Spleen (tissue), 11 donors: ENCODE data around the gene KCNJ14. TPM values are rescaled to one million over a fixed set of nuclear protein-coding genes. Genes with fewer than 3 reads are reported as not detected.

ENCODE experiments used
- DNase-seq: peaks from one replicate; pipeline ENCODE4 v3.0.0-alpha.2; 2020
- H3K27ac ChIP-seq, 8 donors: fragments of 200-600 bp; sonication (generic) in 7 of 8; 1 replicate in 4 of 8; 2 replicates in 4 of 8; pipeline versions ENCODE4 v1.5.0 to v1.8.0; 2016 to 2021; ENCODE audit warnings: inconsistent platforms in 4 of 8, mild to moderate bottlenecking in 4 of 8, moderate library complexity in 1 of 8
- H3K27me3 ChIP-seq, 7 donors: fragments of 200-600 bp; sonication (generic) in 6 of 7; replicated peaks in 1 of 7; 1 replicate in 4 of 7; 2 replicates in 3 of 7; pipeline versions ENCODE4 v1.5.0 to v1.8.0; 2016 to 2021; ENCODE audit warnings: inconsistent platforms in 3 of 7, mild to moderate bottlenecking in 1 of 7
- H3K36me3 ChIP-seq, 6 donors: fragments of 200-600 bp; sonication (generic) in 5 of 6; 1 replicate in 4 of 6; 2 replicates in 2 of 6; pipeline versions ENCODE4 v1.5.0 to v1.8.0; 2016 to 2021; ENCODE audit warnings: inconsistent platforms in 2 of 6
- H3K4me1 ChIP-seq, 6 donors: fragments of 200-600 bp; sonication (generic) in 5 of 6; 1 replicate in 3 of 6; 2 replicates in 3 of 6; pipeline versions ENCODE4 v1.5.0 to v1.8.0; 2016 to 2021; ENCODE audit warnings: inconsistent platforms in 3 of 6
- H3K4me3 ChIP-seq, 8 donors: fragments of 200-600 bp; sonication (generic) in 7 of 8; 1 replicate in 4 of 8; 2 replicates in 4 of 8; pipeline versions ENCODE4 v1.5.0 to v1.8.0; 2016 to 2021; ENCODE audit warnings: inconsistent platforms in 4 of 8, mild to moderate bottlenecking in 4 of 8, moderate library complexity in 2 of 8
- H3K9me3 ChIP-seq, 8 donors: fragments of 200-600 bp; sonication (generic) in 7 of 8; 1 replicate in 4 of 8; 2 replicates in 4 of 8; pipeline versions ENCODE4 v1.5.0 to v1.8.0; 2016 to 2021; ENCODE audit warnings: inconsistent platforms in 4 of 8
- POLR2A ChIP-seq, 3 donors: fragments of 450-650 bp; IDR thresholded peaks; one replicate each; pipeline ENCODE4 v1.5.1; 2017; ENCODE audit warnings: antibody characterized with exemption in 3 of 3, mild to moderate bottlenecking in 1 of 3
- POLR2AphosphoS5 ChIP-seq, 3 donors: sonication (generic); formaldehyde crosslinking; IDR thresholded peaks; one replicate each; pipeline ENCODE4 v1.5.1; 2017; ENCODE audit warnings: antibody characterized with exemption in 3 of 3
- WGBS, 5 donors: extraction: QIAGEN DNeasy Blood & Tissue Kit in 3 of 5; methylation state at CpG; one replicate each; pipeline versions ENCODE4 v1.1.5 to v1.1.7; 2013 to 2018; 5-methylcytosine and 5-hydroxymethylcytosine counted together
- intact Hi-C: fragments of 100-400 bp; cut with DNase I; formaldehyde crosslinking; loops from one replicate; pipeline ENCODE4 v1.15.0; 2023; ENCODE audit warnings: low total_unique reads
- polyA plus RNA-seq, 3 donors: library from polyadenylated mRNA; stranded (reverse); fragments of 200-250 nt; gene quantifications; one replicate each; pipeline ENCODE4 v1.2.1, GENCODE V29; 2013
- total RNA-seq, 7 donors: library from RNA; depleted of rRNA in 3 of 7; stranded (reverse); fragments of >200 nt in 3 of 7; fragmentation: NEBNext Ultra II Directional in 4 of 7; extraction: Animal tissue kit (Norgen Biotek cat#: 25700) in 4 of 7; gene quantifications; one replicate each; pipeline versions ENCODE4 v1.1.0 to v1.2.1, GENCODE V29; 2016 to 2021
- TF ChIP-seq, protein P1 (sequence below), 11 experiments: fragments of 200-600 bp in 7 of 11; fragments of 450-650 bp in 4 of 11; sonication (generic) in 4 of 11; IDR thresholded peaks in 8 of 11; conservative IDR thresholded peaks in 3 of 11; 1 replicate in 7 of 11; 2 replicates in 4 of 11; pipeline versions ENCODE4 v1.4.0 to v1.8.0; 2016 to 2021; ENCODE audit warnings: antibody characterized with exemption in 11 of 11, inconsistent platforms in 4 of 11, mild to moderate bottlenecking in 1 of 11
- donor health status: healthy with polysubstance abuse.
- donor health status: DM: no; HTN: no; CAD: no; lungs with moderate emphysema.
- donor health status: DM: no; HTN: no; CAD: no.
- donor health status: Bipolar disorder and iron deficiency.
- donor health status: healthy.
- donor health status: DM: no; HTN: no; CAD: no.
- donor health status: DM: yes; HTN: yes; CAD: no.

Gene KCNJ14
- total and polyA plus RNA-seq, 10 donors: 0.26 to 1.4 (median 0.74) TPM

DNA sequence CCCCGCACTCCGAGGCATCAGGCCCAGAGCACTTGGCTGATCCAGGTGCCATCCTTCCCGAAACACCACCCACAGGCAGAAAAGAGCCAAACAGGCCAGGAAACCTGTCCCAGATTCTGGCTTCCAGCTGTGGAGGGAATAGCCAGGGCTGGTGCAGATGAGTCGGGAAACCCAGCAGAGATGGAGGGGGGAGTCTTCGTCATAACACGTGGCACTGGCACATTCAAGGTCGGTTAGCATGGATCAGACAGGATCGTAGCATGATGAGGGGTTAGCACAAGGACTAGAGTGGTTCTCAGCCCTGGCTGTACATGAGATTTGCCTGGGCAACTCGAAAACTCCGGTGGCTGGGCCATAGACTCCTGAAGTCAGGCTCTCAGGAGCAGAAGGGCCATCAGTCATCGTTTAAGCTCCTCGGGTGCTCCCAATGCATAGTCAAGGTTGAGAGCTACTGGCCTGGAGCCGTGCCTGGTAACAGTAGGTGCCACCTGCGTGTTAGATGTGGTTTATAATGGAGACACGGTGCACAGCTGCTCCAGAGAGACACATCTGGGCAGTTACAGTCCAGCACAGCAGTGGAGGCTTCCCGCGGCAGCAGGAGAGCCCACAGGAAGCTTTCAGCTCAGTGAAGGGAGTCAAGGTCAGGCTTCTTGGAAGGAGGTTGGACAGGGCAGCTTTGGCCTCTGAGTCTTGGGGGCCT, 20.1 kb downstream of the KCNJ14 start:
- 78 to 88% (median 86%) methylated on average over 16 to 17 of the region's 17 CpGs for WGBS, 5 donors
- no peaks in the 10 kb centered on the region for H3K9me3 ChIP-seq
- H3K27ac ChIP-seq: no peak overlapping the region
- H3K36me3 ChIP-seq: peaks cover 0 to 93% (median 84%) of the 10 kb centered on the region in 6 donors
- peaks cover 3 to 42% (median 16%) of the 10 kb centered on the region in 6 donors for H3K4me1 ChIP-seq
- intact Hi-C loops: no loop called here
- TF ChIP-seq, protein P1, sequence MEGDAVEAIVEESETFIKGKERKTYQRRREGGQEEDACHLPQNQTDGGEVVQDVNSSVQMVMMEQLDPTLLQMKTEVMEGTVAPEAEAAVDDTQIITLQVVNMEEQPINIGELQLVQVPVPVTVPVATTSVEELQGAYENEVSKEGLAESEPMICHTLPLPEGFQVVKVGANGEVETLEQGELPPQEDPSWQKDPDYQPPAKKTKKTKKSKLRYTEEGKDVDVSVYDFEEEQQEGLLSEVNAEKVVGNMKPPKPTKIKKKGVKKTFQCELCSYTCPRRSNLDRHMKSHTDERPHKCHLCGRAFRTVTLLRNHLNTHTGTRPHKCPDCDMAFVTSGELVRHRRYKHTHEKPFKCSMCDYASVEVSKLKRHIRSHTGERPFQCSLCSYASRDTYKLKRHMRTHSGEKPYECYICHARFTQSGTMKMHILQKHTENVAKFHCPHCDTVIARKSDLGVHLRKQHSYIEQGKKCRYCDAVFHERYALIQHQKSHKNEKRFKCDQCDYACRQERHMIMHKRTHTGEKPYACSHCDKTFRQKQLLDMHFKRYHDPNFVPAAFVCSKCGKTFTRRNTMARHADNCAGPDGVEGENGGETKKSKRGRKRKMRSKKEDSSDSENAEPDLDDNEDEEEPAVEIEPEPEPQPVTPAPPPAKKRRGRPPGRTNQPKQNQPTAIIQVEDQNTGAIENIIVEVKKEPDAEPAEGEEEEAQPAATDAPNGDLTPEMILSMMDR (IDR thresholded peaks at IDR 0.05 in 8 of 11, conservative IDR thresholded peaks at IDR 0.05 in 3 of 11): no peak
- TF ChIP-seq POLR2AphosphoS5 (IDR thresholded peaks at IDR 0.05): peak in 1 of 3 donors; percentile 16
- no peak overlapping the region for H3K4me3 ChIP-seq
- no peak for DNase-seq
- no peaks in the 10 kb centered on the region for H3K27me3 ChIP-seq

DNA sequence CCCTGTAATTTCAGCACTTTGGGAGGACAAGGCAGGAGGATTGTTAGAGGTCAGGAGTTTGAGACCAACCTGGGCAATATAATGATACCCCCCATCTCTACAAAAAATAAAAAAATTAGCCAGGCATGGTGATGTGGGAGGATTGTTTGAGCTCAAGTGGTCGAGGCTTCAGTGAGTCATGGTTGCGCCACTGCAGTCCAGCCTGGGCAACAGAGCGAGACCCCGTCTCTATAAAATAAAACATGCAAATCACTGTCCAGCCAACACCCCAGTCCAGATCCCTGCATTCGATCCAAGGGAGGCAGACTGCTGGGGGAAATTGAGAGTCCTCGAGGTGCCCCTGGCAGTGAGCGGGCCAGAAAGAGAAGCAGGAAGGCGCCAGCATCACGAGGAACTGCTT, 20.8 kb downstream of the KCNJ14 start:
- intact Hi-C loops: no loop called here
- WGBS, 5 donors: 84 to 94% (median 86%) methylated on average over 9 of the region's 9 CpGs

DNA sequence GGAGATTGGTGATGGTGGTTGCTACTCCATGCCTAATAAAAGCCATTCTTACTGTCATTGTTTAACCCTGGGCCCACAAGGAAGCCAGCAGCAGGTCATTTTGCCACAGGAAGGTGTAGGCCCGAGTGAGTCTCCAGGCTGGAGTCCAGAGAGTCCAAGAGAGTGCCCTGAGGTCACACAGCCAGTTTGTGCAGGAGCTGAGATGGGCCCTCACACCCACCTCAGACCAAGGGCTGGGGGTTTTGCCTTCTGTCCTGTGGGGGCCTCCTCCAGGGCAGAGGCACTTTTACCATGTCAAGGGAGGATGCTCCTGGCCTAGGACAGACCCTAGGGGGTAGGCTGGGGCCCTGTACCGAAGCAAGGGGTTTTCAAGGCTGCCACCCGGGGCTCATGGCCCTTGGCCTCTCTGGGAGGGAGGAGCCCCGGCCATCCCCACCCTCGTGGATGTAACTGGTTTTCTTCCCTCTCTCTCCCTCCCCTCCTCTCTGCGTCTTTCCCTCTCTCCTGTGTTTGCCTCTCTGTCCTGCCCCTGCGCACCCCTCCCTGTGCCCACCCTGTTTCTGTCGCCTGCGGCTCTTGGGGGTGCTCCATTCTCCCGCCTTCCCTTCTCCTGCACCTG, 21.8 kb downstream of the KCNJ14 start:
- Histone ChIP-seq H3K4me1 (peaks cover 5 to 43% (median 20%) of the 10 kb centered on the region in 6 donors), H3K36me3 (peaks cover 0 to 77% (median 68%) of the 10 kb centered on the region in 6 donors), H3K4me3 (no peak overlapping the region), H3K27ac (no peak overlapping the region), H3K27me3 (no peaks in the 10 kb centered on the region), H3K9me3 (no peaks in the 10 kb centered on the region)
- DNase-seq: no peak
- TF ChIP-seq, protein P1 (IDR thresholded peaks at IDR 0.05 in 8 of 11, conservative IDR thresholded peaks at IDR 0.05 in 3 of 11): no peak
- TF ChIP-seq POLR2AphosphoS5 (IDR thresholded peaks at IDR 0.05) (no peak), POLR2A (IDR thresholded peaks at IDR 0.05) (no peak)
- WGBS, 5 donors: 80 to 87% (median 82%) methylated on average over 10 of the region's 10 CpGs
- intact Hi-C loops: no loop called here

More for the DNA sequence above, 20.8 kb downstream of the KCNJ14 start:
- Histone ChIP-seq H3K36me3 (peaks cover 0 to 87% (median 78%) of the 10 kb centered on the region in 6 donors), H3K4me1 (peaks cover 4 to 42% (median 18%) of the 10 kb centered on the region in 6 donors), H3K4me3 (no peak overlapping the region), H3K27me3 (no peaks in the 10 kb centered on the region), H3K27ac (no peak overlapping the region), H3K9me3 (no peaks in the 10 kb centered on the region)
- DNase-seq: no peak
- TF ChIP-seq POLR2AphosphoS5 (IDR thresholded peaks at IDR 0.05): peak in 1 of 3 donors; percentile 19
- TF ChIP-seq, protein P1 (IDR thresholded peaks at IDR 0.05 in 8 of 11, conservative IDR thresholded peaks at IDR 0.05 in 3 of 11): no peak

DNA sequence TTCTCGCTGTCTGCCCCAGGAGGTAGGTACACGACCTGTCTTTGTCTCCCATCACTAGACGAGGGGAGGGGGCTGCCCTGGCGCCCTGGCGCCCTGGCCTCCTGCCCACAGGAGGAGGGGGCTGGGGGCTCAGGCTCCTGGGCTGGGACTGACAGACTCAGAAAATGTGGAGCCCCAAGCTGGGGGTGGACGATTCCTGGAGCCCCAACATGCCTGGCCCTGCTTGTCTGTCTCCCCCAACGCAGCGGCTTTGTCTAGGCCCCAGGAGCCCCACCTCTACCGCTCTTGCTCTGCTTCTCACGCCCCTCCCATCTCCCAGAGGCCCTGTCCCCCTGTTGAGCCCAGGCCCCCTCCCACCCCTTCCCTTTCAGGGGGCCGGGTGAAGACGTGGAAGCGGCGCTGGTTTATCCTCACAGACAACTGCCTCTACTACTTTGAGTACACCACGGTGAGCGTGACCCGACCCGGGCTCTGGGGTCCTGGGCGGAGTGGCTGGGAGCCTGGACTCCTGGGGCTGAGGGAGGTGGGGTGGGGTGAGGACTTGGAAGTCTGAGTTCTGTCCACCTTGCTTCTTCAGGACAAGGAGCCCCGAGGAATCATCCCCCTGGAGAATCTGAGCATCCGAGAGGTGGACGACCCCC, 22.4 kb downstream of the KCNJ14 start:
- WGBS, 5 donors: 84 to 92% (median 90%) methylated on average over 22 of the region's 22 CpGs
- DNase-seq: no peak
- H3K27ac ChIP-seq: no peak overlapping the region
- intact Hi-C loops: no loop called here
- H3K4me3 ChIP-seq: no peak overlapping the region
- H3K27me3 ChIP-seq: no peaks in the 10 kb centered on the region
- H3K36me3 ChIP-seq: peaks cover 0 to 70% (median 61%) of the 10 kb centered on the region in 6 donors
- TF ChIP-seq, protein P1 (IDR thresholded peaks at IDR 0.05 in 8 of 11, conservative IDR thresholded peaks at IDR 0.05 in 3 of 11): no peak
- no peak for TF ChIP-seq POLR2A (IDR thresholded peaks at IDR 0.05)
- TF ChIP-seq POLR2AphosphoS5 (IDR thresholded peaks at IDR 0.05): no peak
- no peaks in the 10 kb centered on the region for H3K9me3 ChIP-seq
- H3K4me1 ChIP-seq: peaks cover 5 to 40% (median 20%) of the 10 kb centered on the region in 6 donors
